GM20431 (cell line): Measurements from ENCODE around the gene TRIM47.

ENCODE experiments used
- in situ Hi-C: fragments of 300-500 bp; cut with MseI, MboI; formaldehyde crosslinking; loops from one replicate; pipeline ENCODE4 v1.15.0; 2020; ENCODE audit warnings: low sequenced_read_pairs; ENCODE audit not compliant: unreplicated experiment

TRIM47 gene

DNA sequence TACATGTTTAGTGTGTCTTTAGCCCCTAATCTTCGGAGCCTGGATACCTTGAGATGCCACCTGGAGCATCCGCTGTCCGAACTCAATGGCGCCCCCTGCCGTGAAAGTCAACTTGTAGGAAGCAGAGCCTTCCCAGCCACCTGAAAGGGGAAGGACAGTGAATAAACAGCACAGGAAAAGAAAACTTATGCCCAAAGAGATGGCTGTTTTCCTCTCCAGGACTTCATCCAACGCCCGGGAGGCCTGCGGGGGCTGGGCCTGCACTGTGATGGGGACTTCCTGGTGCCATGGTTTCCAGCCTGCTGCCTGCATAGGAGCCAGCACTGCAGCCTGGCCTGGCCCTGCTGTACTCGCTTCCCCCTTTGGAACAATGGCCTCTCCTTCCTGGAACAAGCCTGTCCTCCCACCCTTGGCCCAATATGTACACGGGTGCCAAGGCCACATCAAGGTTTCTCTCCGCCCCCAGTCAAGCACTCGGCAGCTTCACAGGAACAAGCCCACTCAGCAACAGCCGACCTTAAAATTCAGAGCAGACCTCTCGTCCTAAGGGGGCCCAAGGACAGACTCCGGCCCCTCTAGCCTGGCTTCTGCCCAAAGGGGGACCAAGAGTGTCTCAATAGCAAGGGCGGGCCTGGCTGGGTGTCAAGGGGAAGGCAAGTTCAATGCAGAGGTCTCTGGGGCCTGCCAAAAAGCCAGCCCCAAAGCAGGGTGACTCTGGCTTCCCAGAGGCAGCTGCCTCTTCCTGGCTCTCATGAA is 29.7 kb downstream of the TRIM47 start:
- in situ Hi-C loops, result no loop called here

DNA sequence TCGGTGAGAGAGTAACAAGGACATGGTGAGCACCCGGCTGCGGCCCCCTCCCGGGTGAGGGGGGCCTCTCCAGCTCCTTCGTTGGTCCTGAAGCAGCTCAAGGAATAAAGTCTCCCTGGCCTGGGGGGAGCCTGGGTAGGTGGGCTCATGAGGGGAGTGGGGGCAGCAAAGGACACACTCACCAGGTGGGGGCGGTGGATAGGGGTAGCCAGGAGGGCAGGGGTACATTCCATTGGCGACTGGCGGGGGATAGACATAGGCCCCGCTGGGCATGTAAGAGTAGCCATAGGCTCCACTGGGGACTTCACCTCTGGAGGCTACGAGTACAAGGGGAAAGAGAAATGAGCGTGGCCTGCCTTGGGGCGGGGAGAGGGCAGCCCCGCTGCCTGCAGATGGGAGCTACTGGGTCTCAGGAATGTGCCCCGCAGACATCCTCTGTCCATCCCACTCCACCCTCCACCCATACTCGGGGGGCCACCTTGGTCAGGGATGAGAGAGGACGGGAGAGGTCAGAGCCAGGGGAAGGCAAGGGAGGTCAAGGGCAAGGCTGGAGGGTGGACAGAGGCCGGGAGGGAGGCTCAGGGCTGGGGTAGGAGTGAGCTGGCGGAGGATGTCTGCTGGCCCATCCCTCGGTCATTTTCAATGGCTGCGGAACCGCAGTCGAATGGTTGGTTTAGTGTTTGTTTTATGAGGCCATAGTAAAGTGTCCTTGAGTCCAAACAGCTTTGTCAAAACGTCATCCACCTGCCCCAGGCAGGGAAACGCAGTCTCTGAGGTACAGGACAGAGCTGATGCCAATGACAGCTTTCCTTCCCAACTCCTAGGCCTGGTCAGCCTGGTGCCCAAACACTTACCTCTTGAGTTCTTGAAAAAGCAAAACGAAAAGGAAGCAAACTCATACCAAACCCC is 30.5 kb downstream of the TRIM47 start:
- in situ Hi-C loops, result no loop called here

- in situ Hi-C loops, result no loop called here
Observed at GRCh38 chr17:75846692-75847613, 31.4 kb downstream of the TRIM47 start.

DNA sequence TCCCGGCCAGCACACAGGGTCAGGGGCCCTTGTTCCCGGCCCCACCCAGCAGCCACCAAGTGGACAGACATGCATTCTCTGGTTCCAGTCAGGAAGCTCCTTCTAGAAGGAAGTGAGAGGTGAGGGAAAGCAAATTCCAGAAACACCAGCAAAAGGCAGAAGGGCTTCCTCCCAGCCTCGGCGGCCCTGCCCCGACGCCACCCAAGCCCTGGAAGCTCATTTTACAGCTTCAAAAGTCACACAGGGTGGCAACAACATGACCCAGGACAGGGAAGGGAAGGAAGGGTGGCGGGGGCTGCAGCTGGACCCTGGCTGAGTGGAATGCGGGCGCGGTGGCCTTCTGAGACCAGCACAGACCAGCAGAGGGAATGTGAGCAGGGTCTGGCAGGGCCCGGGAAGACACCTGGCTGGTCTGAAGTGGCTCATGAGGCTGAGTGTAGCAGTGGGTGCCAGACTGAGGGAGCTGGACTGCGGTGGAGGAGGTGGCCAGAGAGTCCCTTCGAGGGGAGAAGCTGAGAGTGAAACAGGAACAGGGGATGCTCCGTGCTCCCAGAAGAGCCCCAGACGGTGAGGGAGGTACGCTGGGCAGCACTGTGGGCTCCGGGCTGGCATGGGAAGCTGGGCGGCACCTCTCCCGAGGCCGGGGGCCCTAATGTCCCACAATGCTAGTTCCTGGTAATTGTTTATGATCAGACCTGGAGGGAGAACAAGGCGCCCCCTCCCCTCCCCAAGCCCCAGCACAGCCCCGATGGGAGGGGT is 32.3 kb downstream of the TRIM47 start:
- in situ Hi-C loops, result no loop called here

DNA sequence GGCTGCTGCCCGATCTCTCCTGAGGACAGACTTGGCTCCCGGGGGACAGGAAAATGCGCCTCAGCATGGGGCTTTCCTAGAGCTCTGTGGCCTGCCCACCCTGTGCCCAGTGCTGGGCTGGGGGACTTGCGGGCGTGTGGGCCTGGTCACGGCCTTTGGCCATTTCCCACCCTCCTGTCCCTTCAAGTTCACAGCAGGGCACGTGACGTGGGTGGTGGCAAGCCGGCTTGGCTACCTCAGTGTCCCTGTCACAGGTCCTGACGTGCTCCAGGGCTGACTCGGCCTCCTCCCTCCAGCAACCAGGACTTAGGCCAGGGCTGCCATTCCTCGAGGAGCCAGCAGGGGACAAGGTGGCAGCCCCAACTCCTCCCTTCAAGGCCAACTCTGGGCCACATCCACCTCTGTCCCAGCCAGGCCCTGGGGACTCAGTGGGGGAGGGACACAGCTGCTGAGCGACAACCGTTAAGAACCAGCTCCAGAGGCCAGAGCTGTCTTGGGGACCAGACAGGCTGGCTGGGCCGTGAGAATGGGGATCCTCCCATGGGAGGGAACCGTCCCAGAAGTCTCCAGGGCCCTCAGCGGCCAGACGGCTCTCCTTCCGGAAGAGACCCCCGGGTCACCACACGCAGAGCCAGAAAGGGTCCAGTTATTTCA is 33.2 kb downstream of the TRIM47 start:
- in situ Hi-C loops, result no loop called here

DNA sequence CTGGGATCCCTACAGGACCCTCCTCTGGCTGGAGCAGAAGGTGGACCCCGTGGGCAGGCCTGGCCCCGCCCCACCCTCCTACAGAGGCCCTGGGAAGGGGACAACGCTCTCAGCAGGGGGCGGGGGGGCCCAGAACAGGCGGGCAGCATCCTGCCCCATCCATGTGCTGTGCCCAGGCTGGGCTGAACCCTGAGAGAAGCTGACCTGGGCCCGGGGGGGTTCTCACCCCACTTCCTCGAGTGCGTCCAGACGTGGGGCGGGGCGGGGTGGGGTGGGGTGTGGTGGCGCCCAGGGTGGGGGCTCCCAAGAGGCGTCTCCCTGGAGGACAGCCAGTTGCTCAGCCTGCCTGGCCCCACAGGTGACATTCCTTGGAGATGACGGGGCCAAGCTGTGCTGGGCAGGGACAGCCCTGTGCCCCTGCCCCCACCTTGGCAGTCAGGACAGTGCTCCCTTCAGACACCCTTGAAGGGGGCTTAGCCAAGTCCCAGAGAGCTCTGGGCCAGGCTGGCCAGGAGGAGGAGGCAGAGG is 33.8 kb downstream of the TRIM47 start:
- in situ Hi-C loops, result no loop called here

- in situ Hi-C loops, result no loop called here
Observed at GRCh38 chr17:75843577-75844529, 34.5 kb downstream of the TRIM47 start, which contains the start of gene UNC13D. Gene UNC13D (minus strand): TSS chr17:75844404. CDS start chr17:75844337, 67 bp downstream.

GRCh38 chr17:75842963-75843576 is 35.3 kb downstream of the TRIM47 start:
- in situ Hi-C loops, result no loop called here

DNA sequence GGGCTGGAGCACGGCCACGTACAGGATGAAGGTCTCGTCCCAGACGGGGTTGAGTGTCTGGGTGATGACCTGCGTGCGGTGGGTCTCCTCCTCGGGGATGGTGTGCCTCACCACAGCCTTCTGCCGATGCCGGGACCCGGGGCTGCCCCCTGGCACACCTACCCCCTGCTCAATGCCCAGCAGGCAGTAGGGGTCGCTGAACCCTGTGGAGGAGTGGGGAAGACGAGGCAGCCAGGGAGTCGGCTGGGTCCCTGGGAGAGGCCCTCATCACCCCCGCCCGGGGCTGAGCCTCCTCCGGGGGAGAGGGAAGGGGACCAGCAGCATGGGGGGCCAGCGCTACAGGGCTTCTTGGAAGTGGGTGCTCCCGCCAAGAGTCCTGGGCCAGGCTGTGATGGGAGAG is 36.0 kb downstream of the TRIM47 start:
- in situ Hi-C loops, result no loop called here

- in situ Hi-C loops, result no loop called here
Observed at GRCh38 chr17:75840799-75841164, 37.6 kb downstream of the TRIM47 start.

DNA sequence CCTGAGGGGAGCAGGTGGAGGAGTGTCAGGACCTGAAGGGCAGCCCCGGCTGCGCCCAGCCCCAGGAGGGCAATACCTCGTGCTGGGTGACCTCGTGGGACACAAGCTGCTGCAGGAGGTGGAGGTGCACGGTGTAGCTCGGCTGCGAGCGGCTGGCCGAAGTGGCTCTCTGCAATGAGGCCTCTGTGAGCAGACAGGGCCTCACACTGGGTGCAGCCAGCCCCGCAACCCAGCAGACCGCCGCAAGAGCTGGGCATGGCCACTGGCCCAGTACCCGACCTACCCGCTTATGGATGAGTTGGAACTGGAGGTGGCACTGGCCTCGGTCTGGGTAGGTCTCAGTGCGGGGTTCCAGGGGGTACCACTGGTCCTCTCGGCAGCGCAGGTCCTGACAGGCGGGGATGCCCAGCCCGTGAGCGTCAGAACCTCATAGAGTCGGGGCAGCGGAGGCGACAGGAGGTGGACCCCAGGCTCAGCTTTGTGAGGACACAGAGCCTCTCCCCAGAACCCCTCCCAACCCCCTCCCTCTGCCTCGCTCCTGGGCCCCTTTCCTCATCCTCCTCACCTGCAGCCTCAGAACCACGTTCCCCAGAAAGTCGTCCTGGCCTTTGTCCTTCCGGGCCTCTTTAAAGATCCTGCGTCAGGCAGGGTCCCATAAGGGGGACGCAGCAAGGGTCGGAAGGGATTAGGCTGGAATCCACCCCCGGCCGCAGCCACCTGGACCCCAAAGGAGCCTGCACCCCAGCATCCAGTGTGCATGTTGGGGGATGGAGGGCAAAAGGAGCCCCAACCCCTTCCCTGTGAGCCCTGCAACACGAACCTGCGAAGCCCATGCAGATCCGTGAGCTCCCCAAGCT is 38.2 kb downstream of the TRIM47 start:
- in situ Hi-C loops, result no loop called here

GRCh38 chr17:75838410-75838809 is 40.0 kb downstream of the TRIM47 start:
- in situ Hi-C loops, result no loop called here

- in situ Hi-C loops, result no loop called here
Observed at GRCh38 chr17:75837899-75838298, 40.5 kb downstream of the TRIM47 start.

- in situ Hi-C loops, result no loop called here
Observed at GRCh38 chr17:75836605-75837004, 41.8 kb downstream of the TRIM47 start.

DNA sequence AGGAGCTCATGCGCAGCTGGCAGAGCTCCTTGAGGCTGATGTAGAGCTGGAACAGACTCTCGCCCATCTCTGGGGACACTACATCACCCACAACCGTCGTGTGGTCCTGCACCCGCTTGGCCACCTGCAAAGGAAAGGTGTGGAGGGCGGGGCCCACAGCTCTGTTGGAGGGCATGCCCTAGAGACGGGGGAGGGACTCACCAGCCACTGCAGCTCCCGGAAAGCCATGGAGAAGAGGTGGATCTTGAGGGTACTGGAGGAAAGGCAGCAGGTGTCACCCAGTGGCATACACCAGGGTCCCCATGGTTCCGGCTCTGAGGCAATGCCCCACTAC is 42.8 kb downstream of the TRIM47 start:
- in situ Hi-C loops, result no loop called here

GRCh38 chr17:75834928-75835653 is 43.3 kb downstream of the TRIM47 start:
- in situ Hi-C loops, result no loop called here
